Muscle of arm (tissue), 12 donors: Measurements from ENCODE around the gene CECR2. TPM values are rescaled to one million over a fixed set of nuclear protein-coding genes. Genes with fewer than 3 reads are reported as not detected.
"Not testable (repeated sequence)": the region's sequence is repeated elsewhere in the genome, so short reads cannot be mapped to it uniquely, and the experiment has no call there.

Experiments
- DNase-seq: peaks from one replicate; pipeline ENCODE4 v3.0.0-alpha.2; 2013
- polyA plus RNA-seq, 12 donors: library from polyadenylated mRNA; unstranded; fragments of 120-200 nt; gene quantifications; one replicate each; pipeline ENCODE4 v1.2.1, GENCODE V29; 2013; ENCODE audit not compliant: insufficient read length in 12 of 12

The CECR2 gene
- polyA plus RNA-seq, 12 donors: 11.0 to 27.9 (median 22.8) TPM; not detected in 1

GRCh38 chr22:17512960-17513359, 143.7 kb downstream of the CECR2 start:
- no peak for DNase-seq

- no peak for DNase-seq
Observed at GRCh38 chr22:17513612-17514011, 144.4 kb downstream of the CECR2 start.

- no peak for DNase-seq
Observed at GRCh38 chr22:17514084-17514483, 144.8 kb downstream of the CECR2 start.

GRCh38 chr22:17518406-17518805, 149.1 kb downstream of the CECR2 start:
- no peak for DNase-seq

GRCh38 chr22:17521971-17522370, 152.7 kb downstream of the CECR2 start:
- DNase-seq: not testable (repeated sequence)

- DNase-seq: no peak
Observed at GRCh38 chr22:17523925-17524324, 154.7 kb downstream of the CECR2 start.

- peak; percentile 15 for DNase-seq
Observed at GRCh38 chr22:17536269-17536668, 167.0 kb downstream of the CECR2 start.

GRCh38 chr22:17537155-17537554, 167.9 kb downstream of the CECR2 start:
- no peak for DNase-seq

GRCh38 chr22:17540481-17540880, 171.2 kb downstream of the CECR2 start:
- DNase-seq: no peak

GRCh38 chr22:17541476-17541875, 172.2 kb downstream of the CECR2 start:
- DNase-seq: no peak

GRCh38 chr22:17542452-17542851, 173.2 kb downstream of the CECR2 start:
- no peak for DNase-seq

GRCh38 chr22:17548010-17548755, 178.9 kb downstream of the CECR2 start:
- DNase-seq: no peak

- no peak for DNase-seq
Observed at GRCh38 chr22:17548756-17549035, 179.4 kb downstream of the CECR2 start.

- no peak for DNase-seq
Observed at GRCh38 chr22:17549183-17549582, 179.9 kb downstream of the CECR2 start.

GRCh38 chr22:17549655-17550054, 180.4 kb downstream of the CECR2 start:
- DNase-seq: no peak

- no peak for DNase-seq
Observed at GRCh38 chr22:17552737-17553136, 183.5 kb downstream of the CECR2 start.

- no peak for DNase-seq
Observed at GRCh38 chr22:17554814-17555213, 185.6 kb downstream of the CECR2 start.

- no peak for DNase-seq
Observed at GRCh38 chr22:17559188-17559587, 189.9 kb downstream of the CECR2 start.

GRCh38 chr22:17562906-17563870, 193.9 kb downstream of the CECR2 start, which contains the start of gene SLC25A18:
Gene SLC25A18 (plus strand): TSS chr22:17563498. CDS start chr22:17579945, 16,447 bp downstream.
- no peak for DNase-seq

- DNase-seq: peak; percentile 79
Observed at GRCh38 chr22:17563936-17564391, 194.7 kb downstream of the CECR2 start.

- not testable (repeated sequence) for DNase-seq
Observed at GRCh38 chr22:17566016-17566687, 196.9 kb downstream of the CECR2 start.

GRCh38 chr22:17566776-17567175, 197.5 kb downstream of the CECR2 start:
- DNase-seq: no peak
